GM18508 (cell line): Measurements from ENCODE around the gene PHETA1.

Experiments used
- ATAC-seq: cut with Tn5 transposase; IDR thresholded peaks from one replicate; pipeline ENCODE4 v1.9.1; 2021; ENCODE audit warnings: moderate number of reproducible peaks; ENCODE audit not compliant: insufficient read depth, unreplicated experiment

The PHETA1 gene, protein sequence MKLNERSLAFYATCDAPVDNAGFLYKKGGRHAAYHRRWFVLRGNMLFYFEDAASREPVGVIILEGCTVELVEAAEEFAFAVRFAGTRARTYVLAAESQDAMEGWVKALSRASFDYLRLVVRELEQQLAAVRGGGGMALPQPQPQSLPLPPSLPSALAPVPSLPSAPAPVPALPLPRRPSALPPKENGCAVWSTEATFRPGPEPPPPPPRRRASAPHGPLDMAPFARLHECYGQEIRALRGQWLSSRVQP

DNA sequence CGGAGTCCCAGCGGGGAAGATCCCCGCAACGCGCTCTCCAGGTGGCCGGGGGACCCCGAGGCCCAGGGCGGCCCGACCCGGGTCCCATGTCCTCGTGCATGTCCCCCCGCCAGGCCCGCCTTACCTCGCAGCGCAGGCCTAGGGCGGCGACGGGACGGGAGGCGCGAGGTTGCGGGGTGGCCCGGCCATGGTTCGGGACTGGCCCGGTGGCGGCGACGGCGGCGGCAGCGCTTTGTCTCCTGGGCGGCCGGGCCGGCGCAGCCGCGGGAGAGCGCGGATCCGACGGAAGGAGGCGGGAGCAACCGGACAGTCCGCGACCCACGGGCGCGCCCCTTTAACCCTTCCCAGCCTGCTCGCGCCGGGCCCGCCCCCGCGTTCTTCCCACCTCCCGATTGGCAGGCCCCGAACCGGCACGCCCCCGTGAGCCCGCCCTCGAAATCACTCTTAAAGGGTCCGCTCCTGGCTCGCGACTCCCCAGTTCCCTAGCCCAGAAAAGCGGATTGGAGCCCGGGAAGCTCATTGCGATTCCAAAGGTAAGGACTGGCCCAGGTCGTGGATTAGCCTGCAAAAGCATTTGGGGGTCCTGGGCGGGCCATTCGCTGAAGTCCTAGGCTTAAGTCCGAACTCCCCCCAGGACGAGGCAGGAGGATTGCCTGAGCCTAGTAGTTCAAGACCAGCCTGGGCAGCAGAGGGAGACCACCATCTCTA is at the start of gene PHETA1:
Gene PHETA1 (minus strand): TSS at position 308 of the 708 bp plus-strand sequence. CDS start 5,668 bp downstream, outside the sequence.
- no peak for ATAC-seq

GRCh38 chr12:111418594-111418880 is 49.6 kb upstream of the PHETA1 start:
- ATAC-seq: no peak

DNA sequence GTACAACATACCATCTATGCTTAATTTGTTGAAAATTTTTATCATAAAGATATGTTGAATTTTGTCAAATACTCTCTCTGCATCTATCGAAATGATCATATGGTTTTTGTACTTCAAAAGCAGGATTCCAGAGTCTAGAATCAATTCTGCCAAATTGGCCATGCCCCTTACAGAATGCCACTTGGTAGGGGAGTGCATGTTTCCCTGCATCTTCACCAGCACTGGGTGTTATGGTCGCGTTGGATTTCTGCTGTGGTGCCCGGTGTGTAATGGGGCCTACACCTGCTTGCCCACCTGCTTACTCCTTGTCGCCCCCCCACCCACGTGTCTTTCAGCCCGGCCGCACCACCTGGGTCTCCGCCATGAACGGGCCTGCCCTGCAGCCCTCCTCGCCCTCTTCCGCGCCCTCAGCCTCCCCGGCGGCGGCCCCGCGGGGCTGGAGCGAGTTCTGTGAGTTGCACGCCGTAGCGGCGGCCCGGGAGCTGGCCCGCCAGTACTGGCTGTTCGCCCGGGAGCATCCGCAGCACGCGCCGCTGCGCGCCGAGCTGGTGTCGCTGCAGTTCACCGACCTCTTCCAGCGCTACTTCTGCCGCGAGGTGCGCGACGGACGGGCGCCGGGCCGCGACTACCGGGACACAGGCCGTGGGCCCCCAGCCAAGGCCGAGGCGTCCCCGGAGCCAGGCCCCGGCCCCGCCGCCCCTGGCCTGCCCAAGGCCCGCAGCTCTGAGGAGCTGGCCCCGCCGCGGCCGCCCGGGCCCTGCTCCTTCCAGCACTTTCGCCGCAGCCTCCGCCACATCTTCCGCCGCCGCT is 49.1 kb upstream of the PHETA1 start:
- no peak for ATAC-seq

DNA sequence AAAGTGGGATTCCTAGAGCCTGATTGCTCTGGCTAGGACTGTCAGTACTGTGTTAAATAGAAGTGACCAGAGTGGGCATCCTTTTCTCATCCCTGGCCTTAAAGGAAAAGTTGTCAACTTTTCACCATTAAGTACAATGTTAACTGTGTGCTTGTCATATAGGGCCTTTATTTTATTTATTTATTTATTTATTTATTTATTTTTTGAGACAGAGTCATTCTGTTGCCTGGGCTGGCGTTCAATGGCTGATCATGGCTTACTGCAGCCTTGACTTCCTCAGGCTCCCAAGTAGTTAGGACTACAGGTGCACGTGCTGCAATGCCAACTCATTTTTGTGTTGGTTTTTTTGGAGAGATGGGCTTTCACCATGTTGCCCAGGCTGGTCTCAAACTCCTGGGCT is 48.4 kb upstream of the PHETA1 start:
- ATAC-seq: no peak

- ATAC-seq: no peak
These were observed 45.9 kb upstream of the PHETA1 start for GRCh38 chr12:111414711-111415252.

DNA sequence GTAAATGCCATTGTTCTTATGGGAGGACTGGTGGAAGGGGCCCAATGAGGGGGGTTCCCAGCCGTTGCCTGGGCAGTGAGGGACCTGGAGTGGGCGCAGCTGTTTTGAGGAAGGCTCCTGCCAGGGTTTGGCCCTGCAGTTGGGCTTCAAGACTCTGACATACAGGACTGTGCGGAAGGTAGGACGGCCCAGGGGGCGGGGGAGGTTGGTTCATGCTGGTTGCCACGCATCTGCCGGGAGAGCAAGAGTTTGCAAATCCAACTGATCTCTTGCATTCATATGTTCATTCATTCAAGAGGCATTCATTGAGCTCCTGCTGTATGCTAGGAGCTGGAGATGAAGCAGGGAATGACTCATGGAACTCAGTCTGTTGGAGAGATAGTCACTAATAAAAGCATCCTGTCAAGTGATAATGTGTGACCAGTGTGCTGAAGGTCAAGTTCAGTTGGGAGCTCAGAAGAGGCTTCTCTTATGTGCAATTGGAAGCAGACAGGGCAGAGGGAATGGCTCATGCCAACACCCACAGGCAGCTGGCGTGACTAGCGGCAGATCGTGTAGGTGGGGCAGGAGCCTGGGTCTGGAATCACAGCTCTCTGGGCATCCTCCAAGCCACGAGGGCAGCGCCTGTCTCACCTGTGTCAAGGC is 44.7 kb upstream of the PHETA1 start:
- ATAC-seq: no peak

- ATAC-seq: no peak
These were observed 44.0 kb upstream of the PHETA1 start for GRCh38 chr12:111412830-111413441.

DNA sequence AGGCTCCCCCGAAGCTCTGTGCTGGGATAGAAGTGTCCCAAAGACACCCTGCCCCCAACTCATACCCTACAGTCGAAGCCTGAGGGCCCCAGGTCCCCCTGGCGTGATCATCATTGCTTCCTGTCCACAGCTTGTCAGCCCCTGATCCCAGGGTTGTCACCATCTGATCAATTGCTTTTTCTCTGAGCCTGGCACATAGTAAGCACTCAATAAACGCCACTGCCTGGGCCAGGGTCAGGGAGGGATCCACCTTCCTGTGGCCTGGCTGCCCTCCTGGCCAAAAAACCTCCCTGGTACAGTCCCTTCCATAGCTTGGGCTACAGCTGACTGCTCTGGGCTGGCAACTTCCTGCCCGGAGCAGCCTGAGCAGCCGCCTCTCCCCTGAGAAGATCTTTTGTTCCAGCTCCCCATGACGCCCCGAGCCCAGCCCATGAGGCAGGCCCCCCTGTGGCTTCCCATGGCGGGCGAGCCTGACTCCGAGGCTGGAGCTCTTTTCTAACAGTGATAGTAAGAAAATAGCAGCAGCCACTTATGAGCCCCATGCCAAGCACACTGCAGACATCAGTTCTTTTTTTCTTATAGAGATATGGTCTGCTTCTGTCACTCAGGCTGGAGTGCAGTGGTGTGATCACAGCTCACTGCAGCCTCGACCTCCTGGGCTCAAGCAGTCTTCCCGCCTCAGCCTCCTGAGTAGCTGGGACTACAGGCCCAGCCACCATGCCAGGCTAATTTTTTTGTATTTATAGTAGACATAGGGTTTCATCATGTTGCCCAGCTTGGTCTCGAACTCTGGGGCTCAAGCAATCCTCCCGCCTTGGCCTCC is 43.3 kb upstream of the PHETA1 start:
- no peak for ATAC-seq

DNA sequence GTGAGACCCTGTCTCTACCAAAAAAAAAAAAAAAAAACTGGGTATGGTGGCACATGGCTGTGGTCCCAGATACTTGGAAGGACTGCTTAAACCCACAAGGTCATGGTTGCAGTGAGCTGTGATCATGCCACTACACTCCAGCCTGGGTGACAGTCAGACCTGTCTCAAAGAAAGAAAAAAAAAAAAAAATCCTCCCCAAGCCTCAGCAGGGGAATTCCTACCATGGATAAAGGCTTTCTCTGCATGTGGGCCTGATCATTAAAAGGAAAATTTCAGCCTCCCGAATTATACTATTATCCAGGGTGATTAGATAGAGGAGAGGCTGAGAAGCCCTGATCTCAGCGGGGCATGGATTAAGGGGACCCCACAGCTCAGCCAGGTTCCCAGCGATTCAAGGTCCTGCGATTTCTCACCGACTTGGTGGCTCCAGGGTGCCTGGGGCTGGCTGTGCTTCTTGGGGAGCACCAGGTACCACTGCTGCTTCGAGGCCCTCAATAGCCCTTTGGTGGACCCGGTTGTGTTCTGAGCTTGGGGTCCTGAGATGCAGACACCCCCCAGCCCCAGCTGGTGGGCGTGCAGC is 42.4 kb upstream of the PHETA1 start:
- ATAC-seq: no peak

DNA sequence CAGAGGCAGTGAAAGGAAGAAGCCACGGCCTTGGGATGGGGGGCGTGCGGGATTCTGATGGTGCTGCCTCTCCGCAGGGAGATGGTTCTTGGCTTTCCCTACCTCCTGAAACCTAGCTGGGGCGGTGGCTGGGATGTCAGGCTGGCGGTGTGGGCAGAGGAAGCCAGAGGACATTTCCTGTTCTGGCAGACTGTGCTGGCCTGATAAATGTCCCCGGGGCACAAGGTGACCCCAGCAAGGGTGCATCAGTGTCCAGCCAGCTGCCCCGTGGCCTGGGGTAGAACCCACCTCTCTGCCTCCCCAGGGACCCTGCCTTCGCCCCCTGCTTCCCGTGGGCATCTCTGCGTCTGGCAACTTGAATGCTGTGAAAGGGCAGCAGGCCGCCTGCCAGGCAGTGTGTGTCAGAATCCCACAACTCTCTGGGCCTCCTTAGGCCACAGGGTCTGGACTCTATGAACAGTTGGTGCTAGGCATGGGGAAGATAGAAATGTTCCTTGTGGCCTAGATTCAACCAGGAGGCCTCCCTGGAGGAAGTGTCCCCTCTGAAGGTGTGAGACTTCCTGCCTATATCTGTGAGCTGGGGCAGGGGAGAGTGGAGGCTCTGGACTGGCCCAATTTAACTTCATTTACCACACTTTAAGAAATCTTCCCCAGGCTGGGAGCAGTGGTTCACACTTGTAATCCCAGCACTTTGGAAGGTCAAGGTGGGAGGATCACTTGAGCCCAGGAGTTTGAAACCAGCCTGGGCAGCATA is 41.7 kb upstream of the PHETA1 start:
- no peak for ATAC-seq

DNA sequence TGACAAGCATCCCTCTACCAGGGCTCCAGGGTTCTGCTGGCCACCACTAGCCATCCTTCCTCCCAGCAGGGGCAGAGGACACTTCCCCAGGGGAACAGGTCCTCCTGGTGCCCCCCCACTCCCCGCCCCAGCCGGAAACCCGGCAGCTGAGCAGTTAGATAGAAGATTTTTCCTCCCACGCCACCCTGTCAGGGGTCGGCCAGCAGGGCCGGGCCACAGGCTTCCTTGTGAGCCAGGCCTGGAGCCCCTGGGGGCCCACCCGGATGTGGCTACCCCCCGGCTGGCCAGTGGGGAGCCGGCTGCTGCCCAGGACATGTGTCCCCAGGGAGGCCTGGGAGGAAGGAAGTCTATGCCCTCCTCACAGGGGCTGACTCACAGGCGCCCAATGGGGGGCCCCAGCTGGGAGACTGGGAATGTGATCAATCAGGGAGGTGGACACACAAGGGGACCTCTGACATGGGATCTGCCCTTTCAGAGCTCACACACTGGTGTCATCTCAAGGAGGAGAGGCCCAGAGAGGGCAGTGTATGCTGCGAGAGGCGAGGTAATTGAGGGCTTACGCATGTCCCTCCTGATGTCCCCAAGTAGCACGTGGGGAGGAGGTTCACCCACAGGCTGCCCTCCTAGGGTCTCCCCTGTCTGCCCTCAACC is 41.0 kb upstream of the PHETA1 start:
- no peak for ATAC-seq

DNA sequence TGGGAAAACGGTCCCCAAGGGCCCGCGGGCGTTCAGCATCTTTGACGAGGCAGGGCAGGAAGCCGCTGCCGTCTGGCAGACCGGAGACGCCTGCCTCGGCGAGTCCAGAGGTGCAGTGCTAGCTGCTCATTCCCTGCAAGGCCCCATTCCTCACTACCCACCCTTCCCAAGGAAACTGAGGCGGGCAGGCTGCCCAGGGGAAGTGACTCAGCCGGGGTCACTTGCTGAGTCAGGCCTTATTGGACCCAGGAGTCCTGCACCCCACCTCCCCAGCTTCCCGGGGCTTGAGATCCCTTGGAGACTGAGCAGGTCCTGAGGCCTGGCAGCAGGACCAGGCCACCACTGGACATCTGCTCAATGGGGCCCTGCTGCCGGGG is 40.5 kb upstream of the PHETA1 start:
- ATAC-seq: no peak

GRCh38 chr12:111408686-111409402 is 39.9 kb upstream of the PHETA1 start:
- no peak for ATAC-seq

GRCh38 chr12:111408116-111408440 is 39.2 kb upstream of the PHETA1 start:
- no peak for ATAC-seq

DNA sequence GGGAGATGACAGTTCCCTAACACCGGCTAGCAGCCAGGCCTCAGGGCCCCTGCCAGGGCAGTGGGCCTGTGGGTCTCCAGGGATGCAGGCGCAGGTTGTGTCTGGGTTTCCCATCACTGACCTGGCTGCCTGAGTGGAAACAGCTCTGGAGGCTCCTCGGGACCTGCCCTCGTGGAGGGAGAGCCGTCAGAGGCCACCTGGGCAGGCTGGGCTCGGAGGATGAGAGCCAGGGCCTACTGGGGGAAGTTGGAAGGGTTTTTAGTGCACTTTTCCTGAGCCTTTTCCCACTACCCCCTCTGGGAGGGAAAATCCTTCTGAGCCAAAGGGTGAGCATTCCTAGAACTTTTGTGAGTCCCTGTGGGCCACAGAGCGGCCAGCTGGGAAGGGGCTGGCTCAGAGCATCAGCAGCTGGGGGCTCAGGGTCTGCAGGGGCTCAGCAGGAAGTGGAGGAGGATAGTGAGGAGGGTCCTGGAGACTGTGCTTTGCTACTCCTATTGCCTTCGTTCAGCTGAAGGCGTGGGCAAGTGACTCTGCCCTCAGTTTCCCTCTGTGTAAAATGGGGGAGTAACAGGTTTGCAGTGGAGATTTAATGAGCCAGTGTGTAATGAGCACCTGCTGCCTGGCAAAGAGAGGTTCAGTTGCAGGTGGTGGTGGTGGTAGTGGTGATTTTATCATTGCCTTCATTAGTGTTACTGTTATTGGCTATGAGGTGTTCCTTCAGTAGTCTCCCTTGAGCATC is 38.7 kb upstream of the PHETA1 start:
- ATAC-seq: no peak

DNA sequence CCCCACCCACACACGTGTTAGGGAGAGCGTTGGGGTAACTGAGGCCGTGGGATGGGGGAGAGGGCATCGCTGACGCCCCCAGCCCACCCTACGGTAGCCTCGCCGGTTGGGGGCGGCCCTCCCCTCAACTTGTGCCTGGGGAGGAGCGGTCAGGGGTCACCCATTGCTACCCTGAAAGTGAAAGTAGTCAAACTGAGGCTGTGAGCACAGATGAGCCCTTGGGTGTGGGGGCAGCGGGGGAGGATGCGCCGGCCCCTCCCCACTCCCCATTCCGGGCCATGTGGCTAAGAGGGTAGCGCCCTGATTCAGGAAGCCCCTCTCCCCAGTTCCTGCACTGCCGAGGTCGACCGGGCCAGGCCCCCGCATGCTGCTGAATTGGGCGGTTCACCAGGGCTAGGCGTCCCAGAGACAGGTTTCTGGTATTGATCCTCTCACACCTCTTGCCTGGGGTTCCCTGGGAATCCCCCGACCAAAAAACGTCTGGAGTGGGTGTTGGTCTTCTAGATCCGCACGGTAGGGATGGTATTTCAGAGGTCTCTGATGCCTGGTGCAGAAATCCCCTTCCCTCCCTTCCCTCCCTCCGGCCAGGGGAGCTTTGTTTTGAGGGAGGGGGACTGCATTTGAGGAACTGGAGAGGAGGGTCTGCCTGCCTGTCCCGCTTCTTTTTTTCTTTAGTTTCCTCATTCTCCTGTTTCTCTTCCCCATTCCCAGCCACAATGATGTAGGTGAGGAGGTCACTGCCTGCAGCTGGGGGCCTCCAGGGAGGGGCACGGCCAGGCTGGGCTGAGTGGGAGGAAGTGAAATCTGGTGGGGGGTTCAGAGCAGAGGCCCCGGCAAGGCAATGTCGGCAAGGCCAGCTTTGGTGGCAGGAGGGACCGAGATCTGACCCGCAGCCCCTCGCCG is 37.8 kb upstream of the PHETA1 start:
- no peak for ATAC-seq
